Measurements from ENCODE around the gene AUTS2.

DNA sequence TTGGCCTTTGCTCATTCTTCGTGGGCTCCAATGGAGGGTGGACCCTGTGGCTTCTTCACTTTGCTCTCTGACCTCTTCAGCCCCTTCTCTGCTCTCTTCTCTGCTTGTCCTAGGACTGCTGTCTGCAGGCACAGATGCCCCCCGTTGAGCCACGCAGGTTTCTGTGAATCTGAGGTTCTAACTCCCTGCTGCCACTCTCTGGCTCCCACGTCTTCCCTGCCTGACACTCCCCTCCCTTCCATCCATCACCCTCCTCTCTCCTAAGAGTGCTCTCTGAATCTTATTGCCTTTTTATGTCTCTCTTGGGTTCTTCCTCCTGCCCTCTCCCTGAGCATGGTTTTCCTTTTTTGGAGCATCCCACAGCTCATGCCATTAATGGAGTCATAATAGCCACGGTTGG lies 1034.1 kb downstream of the AUTS2 start:
- TF ChIP-seq, protein P1, sequence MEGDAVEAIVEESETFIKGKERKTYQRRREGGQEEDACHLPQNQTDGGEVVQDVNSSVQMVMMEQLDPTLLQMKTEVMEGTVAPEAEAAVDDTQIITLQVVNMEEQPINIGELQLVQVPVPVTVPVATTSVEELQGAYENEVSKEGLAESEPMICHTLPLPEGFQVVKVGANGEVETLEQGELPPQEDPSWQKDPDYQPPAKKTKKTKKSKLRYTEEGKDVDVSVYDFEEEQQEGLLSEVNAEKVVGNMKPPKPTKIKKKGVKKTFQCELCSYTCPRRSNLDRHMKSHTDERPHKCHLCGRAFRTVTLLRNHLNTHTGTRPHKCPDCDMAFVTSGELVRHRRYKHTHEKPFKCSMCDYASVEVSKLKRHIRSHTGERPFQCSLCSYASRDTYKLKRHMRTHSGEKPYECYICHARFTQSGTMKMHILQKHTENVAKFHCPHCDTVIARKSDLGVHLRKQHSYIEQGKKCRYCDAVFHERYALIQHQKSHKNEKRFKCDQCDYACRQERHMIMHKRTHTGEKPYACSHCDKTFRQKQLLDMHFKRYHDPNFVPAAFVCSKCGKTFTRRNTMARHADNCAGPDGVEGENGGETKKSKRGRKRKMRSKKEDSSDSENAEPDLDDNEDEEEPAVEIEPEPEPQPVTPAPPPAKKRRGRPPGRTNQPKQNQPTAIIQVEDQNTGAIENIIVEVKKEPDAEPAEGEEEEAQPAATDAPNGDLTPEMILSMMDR (IDR thresholded peaks at IDR 0.05), result no peak
- TF ChIP-seq POLR2AphosphoS5 (IDR thresholded peaks at IDR 0.05; ENCODE audit: low read depth, low read length), result no peak
- TF ChIP-seq, protein P2, sequence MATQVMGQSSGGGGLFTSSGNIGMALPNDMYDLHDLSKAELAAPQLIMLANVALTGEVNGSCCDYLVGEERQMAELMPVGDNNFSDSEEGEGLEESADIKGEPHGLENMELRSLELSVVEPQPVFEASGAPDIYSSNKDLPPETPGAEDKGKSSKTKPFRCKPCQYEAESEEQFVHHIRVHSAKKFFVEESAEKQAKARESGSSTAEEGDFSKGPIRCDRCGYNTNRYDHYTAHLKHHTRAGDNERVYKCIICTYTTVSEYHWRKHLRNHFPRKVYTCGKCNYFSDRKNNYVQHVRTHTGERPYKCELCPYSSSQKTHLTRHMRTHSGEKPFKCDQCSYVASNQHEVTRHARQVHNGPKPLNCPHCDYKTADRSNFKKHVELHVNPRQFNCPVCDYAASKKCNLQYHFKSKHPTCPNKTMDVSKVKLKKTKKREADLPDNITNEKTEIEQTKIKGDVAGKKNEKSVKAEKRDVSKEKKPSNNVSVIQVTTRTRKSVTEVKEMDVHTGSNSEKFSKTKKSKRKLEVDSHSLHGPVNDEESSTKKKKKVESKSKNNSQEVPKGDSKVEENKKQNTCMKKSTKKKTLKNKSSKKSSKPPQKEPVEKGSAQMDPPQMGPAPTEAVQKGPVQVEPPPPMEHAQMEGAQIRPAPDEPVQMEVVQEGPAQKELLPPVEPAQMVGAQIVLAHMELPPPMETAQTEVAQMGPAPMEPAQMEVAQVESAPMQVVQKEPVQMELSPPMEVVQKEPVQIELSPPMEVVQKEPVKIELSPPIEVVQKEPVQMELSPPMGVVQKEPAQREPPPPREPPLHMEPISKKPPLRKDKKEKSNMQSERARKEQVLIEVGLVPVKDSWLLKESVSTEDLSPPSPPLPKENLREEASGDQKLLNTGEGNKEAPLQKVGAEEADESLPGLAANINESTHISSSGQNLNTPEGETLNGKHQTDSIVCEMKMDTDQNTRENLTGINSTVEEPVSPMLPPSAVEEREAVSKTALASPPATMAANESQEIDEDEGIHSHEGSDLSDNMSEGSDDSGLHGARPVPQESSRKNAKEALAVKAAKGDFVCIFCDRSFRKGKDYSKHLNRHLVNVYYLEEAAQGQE (IDR thresholded peaks at IDR 0.05; ENCODE audit: insufficient read depth in 1 of 2, low read depth in 2 of 2, low read length in 1 of 2), result no peak

Measured in Panc1 (cell line).